ENCODE results near the gene SKI.

DNA sequence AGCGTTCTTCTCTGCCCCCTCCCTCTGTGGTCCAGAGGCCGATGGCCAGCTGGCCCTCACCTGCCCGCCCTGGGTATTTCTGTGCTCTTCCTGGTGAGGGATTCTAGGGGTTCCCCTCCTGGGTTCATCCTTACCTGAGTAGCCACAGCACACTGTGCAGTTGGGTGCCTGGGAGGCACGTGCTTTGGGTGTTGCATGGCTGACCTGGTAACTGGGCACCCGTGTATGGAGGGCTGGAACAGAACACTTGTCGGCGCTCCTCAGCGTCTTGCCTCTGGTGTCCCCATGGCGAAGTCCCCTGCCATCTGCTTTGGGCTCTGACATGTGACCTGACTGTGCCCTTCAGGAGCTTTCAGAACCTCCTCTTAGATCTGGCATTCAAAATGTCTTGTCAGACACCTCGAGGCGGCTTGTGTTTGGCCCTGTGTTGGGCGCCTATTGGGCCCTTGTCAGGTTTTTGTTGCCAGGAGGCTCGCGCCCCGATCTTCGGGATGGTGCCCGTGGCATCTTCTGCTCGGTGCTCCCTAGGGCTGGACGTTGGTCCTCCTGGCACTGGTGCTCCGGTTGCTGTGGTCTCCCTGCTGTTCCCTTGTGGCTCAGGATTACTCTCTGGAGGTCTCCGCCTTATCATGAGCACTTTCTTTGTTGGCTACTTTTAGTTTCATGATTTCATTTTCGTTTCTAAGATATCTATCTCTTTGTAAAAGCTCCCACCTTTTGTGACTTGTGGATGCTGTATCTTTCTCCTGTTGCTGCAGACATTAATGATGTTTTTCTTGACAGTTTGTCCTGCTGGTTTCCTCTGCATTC is 28.5 kb downstream of the SKI start:
- TF ChIP-seq, protein P1, sequence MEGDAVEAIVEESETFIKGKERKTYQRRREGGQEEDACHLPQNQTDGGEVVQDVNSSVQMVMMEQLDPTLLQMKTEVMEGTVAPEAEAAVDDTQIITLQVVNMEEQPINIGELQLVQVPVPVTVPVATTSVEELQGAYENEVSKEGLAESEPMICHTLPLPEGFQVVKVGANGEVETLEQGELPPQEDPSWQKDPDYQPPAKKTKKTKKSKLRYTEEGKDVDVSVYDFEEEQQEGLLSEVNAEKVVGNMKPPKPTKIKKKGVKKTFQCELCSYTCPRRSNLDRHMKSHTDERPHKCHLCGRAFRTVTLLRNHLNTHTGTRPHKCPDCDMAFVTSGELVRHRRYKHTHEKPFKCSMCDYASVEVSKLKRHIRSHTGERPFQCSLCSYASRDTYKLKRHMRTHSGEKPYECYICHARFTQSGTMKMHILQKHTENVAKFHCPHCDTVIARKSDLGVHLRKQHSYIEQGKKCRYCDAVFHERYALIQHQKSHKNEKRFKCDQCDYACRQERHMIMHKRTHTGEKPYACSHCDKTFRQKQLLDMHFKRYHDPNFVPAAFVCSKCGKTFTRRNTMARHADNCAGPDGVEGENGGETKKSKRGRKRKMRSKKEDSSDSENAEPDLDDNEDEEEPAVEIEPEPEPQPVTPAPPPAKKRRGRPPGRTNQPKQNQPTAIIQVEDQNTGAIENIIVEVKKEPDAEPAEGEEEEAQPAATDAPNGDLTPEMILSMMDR (IDR thresholded peaks at IDR 0.05; ENCODE audit: low read depth, low read length), result no peak
- TF ChIP-seq POLR2A (IDR thresholded peaks at IDR 0.05; ENCODE audit: extremely low read depth, insufficient read length) (no peak), MYC (IDR thresholded peaks at IDR 0.05; ENCODE audit: low read depth, low read length) (no peak)
- TF ChIP-seq, protein P2, sequence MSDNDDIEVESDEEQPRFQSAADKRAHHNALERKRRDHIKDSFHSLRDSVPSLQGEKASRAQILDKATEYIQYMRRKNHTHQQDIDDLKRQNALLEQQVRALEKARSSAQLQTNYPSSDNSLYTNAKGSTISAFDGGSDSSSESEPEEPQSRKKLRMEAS (IDR thresholded peaks at IDR 0.05; ENCODE audit: low read depth, low read length), result no peak
